Inferior parietal cortex (tissue), 1 donor: ENCODE measurements around the gene DEPP1.

Experiments
- DNase-seq: peaks from one replicate; pipeline ENCODE4 v3.0.0-alpha.2; 2016; ENCODE audit errors: extremely low spot score

Gene DEPP1

DNA sequence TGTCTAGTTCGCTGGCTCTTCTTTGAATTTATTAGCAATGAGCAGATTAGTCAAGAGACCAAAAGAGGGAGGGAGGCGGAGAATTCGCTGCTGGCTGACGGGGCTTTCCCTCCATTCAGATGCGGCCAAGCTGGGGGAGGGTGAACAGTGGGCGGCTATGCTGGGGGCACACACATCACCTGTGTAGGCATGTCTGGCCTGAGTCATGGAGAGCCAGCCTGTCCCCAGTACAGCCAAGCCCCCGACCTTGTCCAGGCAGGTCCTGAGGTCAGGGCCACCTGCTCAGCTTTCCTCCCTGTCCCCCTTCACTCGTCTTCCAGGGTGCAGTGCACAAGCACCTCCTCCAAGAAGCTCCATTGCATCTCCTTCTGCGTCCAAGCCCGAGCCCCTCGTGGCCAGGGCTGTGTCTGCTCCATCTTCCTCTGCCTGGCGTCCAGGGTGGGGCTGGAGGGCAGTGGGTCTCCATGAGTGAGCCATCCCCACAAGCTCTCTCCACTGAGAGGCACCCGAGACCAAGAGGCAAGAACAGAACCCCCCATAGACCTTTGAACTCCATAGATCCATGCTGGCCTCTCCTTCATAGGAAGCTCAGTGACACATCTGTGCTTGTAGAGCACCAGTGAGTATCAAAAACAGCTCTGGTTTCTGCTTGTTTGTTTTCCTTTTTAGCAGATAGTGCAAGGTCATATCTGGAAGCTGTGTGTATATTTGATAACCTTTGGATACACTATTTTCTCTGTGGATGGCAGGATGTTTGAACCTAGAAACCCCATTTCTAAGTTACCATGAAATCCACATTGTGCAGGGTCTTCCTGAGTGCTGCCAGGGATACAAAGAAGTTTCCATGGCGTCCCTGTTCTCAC lies 1.9 kb upstream of the DEPP1 start:
- no peak for DNase-seq

DNA sequence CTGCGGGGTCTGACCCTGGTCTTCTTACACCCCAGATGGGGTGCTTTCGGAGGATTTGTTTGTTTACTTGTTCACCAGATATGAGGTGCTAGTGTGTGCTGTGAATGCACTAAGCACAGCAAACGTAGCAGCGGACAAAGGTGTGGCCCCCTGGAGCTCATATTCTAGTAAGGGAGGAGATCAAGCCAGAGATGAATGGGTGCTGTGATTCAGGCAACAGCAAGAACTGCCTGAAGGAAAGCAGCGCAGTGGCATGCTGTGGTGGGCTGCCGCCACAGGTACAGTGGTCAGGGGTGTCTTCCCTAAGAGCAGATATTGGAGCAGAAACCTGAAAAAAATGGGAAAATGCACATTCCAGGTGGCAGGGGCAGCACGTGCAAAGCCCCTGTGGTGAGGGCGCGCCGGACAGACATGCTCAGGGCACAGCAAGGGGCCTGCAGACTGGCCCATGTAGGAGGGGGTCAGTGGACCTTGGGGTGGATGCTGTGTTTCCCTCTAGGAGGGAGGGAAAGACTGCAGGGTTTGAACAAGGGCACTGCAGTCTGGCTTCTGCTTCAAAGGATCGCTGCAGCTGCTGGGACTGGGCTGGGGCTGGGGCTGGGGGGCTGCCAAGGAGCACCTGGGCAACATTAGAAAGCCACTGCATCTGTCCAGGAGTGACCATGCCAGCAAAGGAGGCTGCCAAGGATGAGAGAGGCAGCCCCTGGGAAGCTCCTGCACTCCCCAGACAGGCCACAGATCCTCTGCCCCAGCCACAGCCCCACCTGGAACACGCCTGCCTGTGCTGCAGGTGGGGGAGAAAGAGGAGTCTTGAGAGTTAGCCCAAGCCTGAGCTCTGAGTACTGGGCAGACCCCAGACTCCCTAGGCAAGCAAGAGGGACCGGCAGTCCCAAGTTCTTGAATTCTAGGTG lies 927 bp upstream of the DEPP1 start:
- DNase-seq: no peak

GRCh38 chr10:44978213-44978569 lies 418 bp downstream of the DEPP1 start:
- DNase-seq: no peak

DNA sequence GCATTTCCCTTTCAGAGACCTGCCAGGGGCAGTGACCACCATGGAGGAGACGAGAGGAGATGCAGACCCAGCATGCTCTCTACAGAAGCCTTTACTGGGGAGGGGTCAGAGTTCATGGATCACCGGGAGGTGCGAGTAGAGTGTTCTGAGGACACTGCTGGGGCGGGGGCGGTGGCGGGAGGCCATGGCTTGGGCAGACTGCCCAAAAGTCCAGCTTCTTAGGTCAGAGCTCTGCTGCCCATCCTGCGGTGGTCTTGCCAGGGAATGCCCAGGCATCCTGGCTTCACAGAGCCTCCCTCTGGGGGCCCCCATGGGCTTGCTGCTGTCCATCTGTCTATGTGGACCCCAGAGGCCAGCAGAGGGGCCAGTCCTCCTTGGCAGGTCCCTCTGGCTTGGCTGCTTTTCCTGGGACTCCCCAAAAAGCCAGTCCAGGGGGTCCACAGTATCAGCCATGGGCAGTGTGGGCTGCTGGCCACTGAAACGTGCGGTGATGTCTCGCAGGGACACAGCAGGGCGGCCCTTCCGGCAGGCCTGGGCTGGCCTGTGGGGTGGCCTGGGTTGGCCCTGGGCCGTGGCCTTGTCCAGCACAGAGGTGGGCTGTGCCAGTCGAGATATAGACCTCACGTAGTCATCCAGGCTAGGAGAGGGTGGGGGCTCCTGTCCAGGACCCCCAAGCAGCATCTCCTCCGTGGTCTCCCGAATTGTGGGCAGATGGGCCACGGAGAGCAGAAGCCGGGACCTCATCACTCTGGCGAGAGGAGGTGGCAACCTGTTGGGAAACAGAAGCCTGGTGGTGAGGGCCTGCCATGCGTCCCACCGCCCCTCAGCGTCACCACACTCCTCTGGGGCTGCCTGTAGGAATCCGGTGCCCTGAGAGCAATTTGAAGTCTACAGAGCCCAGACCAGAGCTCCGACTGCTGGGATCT lies 1.1 kb downstream of the DEPP1 start:
- DNase-seq: no peak

- DNase-seq: no peak
Observed at GRCh38 chr10:44976352-44977198, 2.0 kb downstream of the DEPP1 start.

DNA sequence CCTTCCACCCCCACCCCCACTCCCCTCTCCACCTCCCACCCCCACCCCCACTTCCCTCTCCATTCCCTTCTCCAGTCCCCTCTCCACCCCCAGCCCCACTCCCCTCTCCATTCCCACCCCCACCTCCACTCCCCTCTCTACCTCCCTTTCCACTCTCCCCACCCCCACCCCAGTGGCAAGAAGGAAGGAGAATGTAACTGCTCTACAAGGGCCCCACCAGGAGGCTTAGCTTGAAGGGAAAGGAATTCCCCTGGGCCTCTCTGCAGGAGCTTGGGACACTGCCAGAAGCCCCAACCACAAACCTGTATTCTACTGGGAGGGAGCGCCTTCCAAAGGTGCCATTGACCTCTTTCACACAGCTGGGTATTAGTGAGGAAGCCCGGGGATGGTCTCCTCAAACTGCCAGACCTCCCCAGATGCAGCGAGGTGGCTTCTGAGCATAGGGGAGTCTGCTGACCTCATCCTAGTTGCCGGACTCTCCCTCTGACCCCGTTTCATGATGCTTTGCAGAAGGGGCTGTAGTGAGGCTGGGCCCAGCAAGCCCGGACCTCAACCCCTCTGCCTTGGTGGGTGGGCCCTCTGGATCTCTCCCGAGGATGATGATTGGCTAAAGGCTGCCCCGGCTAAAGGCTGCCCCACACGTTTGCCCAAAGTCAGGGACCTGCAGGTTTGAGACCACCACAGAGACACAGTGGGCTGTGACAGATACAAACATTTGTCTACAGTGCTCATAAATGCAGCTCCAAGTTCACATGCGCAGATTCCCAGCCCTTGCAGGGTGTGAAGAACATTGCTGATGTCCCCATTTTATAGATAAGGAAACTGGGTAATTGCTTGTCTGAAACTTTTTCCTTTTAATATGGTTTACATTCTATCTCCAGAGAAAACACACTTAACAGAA lies 2.9 kb downstream of the DEPP1 start:
- DNase-seq: no peak

- peak; percentile 71 for DNase-seq
Observed at GRCh38 chr10:44974628-44975430, 3.8 kb downstream of the DEPP1 start.

- DNase-seq: no peak
Observed at GRCh38 chr10:44974082-44974627, 4.5 kb downstream of the DEPP1 start.

DNA sequence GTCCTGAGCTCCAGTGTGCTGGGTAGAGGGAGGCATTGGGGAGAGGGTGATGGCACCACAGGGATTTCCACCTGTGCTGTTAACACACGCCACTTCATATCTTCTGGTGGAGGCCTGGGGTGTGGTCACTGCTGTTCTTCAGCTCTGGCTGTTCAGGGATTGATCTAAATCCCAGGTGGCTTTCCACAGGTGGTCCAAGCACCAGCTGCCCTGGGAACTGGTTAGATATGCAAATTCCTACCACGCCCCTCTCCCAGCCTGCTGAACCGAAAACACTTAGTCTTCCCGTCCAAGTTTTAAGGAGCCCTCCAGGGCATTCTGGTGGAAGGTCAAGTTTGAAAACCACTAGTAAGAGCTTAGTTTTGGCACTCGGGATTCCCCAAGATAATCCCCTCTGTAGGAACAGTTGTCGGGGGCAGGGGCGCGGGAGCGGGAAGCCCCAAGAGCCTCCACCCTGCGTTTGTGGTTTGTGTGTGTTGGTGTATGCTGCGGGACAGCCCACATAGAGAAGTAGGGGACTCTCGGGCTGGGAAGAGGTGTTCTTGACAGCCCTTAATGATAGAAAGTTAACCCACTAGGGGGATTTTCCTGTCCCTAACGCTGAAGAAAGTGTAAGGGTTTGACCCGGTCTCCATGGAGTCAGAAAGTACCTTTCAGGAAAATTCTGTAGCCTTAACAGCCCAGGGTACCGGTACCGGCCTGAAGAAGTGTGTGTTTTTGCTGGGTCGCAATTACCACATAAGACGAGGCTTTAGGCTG lies 5.1 kb downstream of the DEPP1 start:
- DNase-seq: no peak

DNA sequence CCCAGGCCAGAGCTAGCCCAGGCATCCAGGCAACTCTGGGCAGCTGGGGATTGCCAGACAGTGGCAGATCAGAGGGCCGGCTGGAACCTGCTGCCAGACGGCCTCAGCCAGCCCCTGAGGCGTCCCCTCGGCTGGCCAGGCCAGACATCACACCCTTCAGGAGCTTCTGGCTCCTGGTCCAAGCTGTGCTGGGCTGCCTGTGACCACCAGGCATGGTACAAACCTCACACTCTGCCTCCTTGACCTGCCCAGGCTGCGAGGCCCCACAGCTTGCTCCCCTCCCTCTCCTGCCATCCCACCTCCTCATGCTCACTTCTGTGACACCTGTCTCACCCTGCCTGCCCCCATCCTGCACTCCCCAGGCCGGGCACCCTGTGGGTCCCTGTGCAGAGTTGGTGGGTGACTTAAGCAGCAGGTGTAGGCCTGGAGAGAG lies 5.7 kb downstream of the DEPP1 start:
- DNase-seq: no peak

DNA sequence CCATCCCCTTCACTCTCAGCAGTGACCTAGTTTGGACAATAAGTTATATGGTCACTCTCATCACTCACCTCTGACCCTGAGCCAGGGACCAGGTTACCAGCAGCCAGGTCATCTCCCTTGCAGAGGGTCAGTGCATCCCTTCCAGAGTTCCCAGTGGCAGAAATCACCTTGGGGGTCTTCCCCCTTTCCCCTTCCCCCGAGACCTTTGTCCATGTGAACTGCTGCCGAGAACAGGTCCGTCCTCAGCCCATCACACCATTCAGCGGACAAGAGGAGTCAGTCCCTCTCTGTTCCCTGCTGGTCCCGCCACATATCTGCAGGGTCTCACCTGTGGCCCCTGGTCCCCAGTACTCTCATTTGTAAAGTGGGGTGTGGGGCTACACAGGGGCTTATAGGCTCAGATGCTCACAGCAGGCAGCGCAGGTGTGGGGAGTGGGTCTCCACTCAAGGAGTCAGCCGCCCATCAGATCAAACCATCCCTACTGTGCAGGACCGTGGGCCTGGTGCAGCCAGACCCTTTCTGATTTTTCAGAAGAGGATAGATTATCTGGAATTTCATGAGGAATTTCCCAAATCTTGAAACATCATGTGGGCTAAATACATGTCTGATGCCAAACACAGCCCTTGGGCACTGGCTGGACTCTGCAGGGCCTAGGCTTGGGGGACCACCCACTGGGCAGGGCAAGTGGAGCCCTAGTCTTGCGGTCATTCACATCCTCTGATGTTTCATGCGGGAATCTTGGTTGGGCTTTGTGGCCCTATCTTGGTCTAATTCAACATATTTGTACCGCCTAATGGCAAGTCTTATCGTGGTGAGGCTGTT lies 6.5 kb downstream of the DEPP1 start:
- no peak for DNase-seq

DNA sequence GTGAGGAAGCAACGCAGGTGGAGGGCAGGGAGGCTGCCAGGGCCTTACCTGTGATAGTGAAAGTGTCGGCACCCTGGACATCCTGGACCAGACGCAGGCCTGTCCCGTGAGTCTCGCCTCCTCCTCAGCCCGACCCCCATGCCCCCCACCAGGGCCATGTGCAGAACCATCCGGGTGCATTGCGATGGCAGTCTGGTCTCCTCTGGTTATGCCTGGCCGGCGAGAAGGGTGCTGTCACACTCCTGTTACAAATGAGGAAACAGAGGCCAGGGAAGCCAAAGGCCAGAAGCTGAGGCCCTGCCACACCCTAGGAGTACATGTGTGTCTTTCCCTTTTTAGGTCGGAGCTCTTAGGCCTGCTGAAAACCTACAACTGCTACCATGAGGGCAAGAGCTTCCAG lies 7.2 kb downstream of the DEPP1 start:
- no peak for DNase-seq

GRCh38 chr10:44970812-44971395 lies 7.7 kb downstream of the DEPP1 start:
- DNase-seq: no peak

GRCh38 chr10:44969854-44970253 lies 8.8 kb downstream of the DEPP1 start:
- DNase-seq: no peak

GRCh38 chr10:44968500-44969400 lies 9.9 kb downstream of the DEPP1 start:
- DNase-seq: no peak

GRCh38 chr10:44968091-44968490 lies 10.5 kb downstream of the DEPP1 start:
- no peak for DNase-seq
